Measurements from ENCODE around the gene GALM. TPM values are rescaled to one million over a fixed set of nuclear protein-coding genes. Genes with fewer than 3 reads are reported as not detected.

Gene GALM
- polyA plus RNA-seq, 2 of the 4 experiments (the other 2 are of a cell fraction): 33.4 to 34.2 TPM

- H3K4me1 ChIP-seq: no peaks in the 10 kb centered on the region
- H3K27ac ChIP-seq: no peak overlapping the region
- no peak overlapping the region for H3K4me2 ChIP-seq
- POLR2A ChIA-PET: interaction anchor here (0.7 kb wide), 1 partner anchor 9 kb away, joined by 4 read pairs; no protein-coding TSS in a partner anchor
- CTCF ChIA-PET: interaction anchor here (1.0 to 1.5 kb wide), 3 partner anchors 13 to 127 kb away, joined by 3 to 4 read pairs (median 4); no protein-coding TSS in a partner anchor
- TF ChIP-seq EHF (CRISPR knock-in tag; IDR thresholded peaks at IDR 0.05): no peak
- no peak for TF ChIP-seq EHMT2 (IDR thresholded peaks at IDR 0.05; ENCODE audit: low read depth)
- TF ChIP-seq SREBF2 (IDR thresholded peaks at IDR 0.05): no peak
- TF ChIP-seq FOSB (CRISPR knock-in tag; IDR thresholded peaks at IDR 0.05): no peak
- WGBS (ENCODE audit: missing lambda C conversion rate): 85% methylated on average over 12 of the region's 12 CpGs
- no peak for DNase-seq (ENCODE audit: low read depth in 1 of 2, low spot score in 1 of 2)
- peak in 1 of 2 experiments; percentile 32; a peak in 3 of 6 replicates for ATAC-seq
- FAIRE-seq: no peak
- no peak overlapping the region for H3K4me3 ChIP-seq
- H3K9me3 ChIP-seq: no peaks in the 10 kb centered on the region
These were observed 43.1 kb downstream of the GALM start for GRCh38 chr2:38708900-38709566.

DNA sequence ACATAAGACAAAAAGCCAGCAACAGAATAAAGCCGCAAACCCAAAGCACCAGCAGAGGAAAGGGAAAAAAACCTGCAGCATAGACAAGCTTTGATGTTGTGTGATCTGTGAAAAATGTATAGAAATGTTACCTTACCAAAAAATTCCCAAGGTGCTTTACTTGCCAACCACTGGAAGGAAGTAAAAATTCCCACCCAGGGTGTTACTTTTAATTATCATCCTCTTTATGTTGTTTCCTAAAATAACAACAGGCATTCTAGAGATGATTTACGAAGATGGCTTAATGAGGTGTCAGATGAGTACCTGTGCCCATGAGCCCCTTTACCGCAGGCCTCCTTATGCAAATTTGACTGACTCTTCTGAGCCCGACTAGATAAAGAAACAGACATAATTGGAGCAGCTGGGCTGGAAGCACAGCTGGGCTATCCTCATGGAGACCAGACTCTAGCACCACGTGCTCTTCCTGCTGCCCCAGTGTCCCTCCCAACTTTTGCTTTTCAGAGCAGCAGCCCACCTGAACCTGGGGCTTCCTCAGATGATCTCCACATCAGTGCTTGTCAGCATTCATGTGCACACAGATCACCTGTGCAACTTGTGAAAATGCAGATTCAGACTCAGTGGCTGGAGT lies 43.8 kb downstream of the GALM start:
- TF ChIP-seq BCL3 (IDR thresholded peaks at IDR 0.05): no peak
- Histone ChIP-seq H3K4me1 (no peaks in the 10 kb centered on the region), H3K4me3 (no peak overlapping the region), H3K4me2 (no peak overlapping the region), H3K9me3 (no peaks in the 10 kb centered on the region), H3K27ac (no peak overlapping the region)
- ChIA-PET CTCF (interaction anchor here (1.5 to 1.7 kb wide), 2 partner anchors 106 to 127 kb away, joined by 4 to 7 read pairs; no protein-coding TSS in a partner anchor), POLR2A (no interaction called here)
- ATAC-seq: no peak
- no peak for DNase-seq (ENCODE audit: low read depth in 1 of 2, low spot score in 1 of 2)
- FAIRE-seq: no peak
- WGBS (ENCODE audit: missing lambda C conversion rate): 85% methylated on average over 5 of the region's 5 CpGs

DNA sequence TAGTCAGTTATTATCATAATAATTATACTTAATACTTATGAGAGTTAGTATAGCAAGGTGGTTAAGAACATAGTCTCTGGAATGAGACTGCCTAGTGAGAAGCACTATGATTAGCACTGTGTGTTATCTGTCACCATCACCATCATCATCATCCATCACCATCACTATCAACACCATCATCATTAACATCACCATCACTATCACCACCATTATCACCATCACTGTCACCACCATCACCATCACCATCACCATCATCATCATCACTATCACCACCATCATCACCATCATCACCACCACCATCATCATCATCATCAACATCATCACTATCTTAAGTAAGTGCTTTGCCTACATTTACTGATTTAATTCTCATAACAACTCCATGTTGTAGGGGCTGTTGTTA lies 45.6 kb downstream of the GALM start:
- Histone ChIP-seq H3K4me1 (peaks cover 14% of the 10 kb centered on the region), H3K9me3 (no peaks in the 10 kb centered on the region), H3K4me3 (no peak overlapping the region), H3K4me2 (no peak overlapping the region), H3K27ac (no peak overlapping the region)
- POLR2A ChIA-PET: no interaction called here
- TF ChIP-seq KDM5A (IDR thresholded peaks at IDR 0.05): no peak
- no peak for TF ChIP-seq MAZ (IDR thresholded peaks at IDR 0.05; ENCODE audit: borderline replicate concordance, low read depth, low read length)
- no peak for TF ChIP-seq HOXB5 (CRISPR knock-in tag; IDR thresholded peaks at IDR 0.05)
- TF ChIP-seq RCOR1 (IDR thresholded peaks at IDR 0.05; ENCODE audit: low read depth, low read length): no peak
- no peak for TF ChIP-seq HEYL (CRISPR knock-in tag; IDR thresholded peaks at IDR 0.05)
- no peak for TF ChIP-seq PBX3 (IDR thresholded peaks at IDR 0.05)
- TF ChIP-seq SREBF2 (IDR thresholded peaks at IDR 0.05): no peak
- no peak for TF ChIP-seq KDM1A (IDR thresholded peaks at IDR 0.05; ENCODE audit: low read depth)
- FAIRE-seq (no peak), DNase-seq (ENCODE audit: low read depth in 1 of 2, low spot score in 1 of 2) (no peak), ATAC-seq (no peak)
- CTCF ChIA-PET: interaction anchor here (1.3 kb wide), 1 partner anchor 13 kb away, joined by 3 read pairs; no protein-coding TSS in a partner anchor

- no peak for ATAC-seq
- Histone ChIP-seq H3K27ac (no peak overlapping the region; a peak in 1 of 6 replicates), H3K4me2 (no peak overlapping the region), H3K4me3 (no peak overlapping the region), H3K4me1 (peaks cover 19% of the 10 kb centered on the region), H3K9me3 (no peaks in the 10 kb centered on the region)
- no peak for DNase-seq (ENCODE audit: low read depth in 1 of 2, low spot score in 1 of 2)
- TF ChIP-seq HEYL (CRISPR knock-in tag; IDR thresholded peaks at IDR 0.05) (no peak), RFX5 (IDR thresholded peaks at IDR 0.05) (no peak), HOXB5 (CRISPR knock-in tag; IDR thresholded peaks at IDR 0.05) (no peak), HDAC2 (IDR thresholded peaks at IDR 0.05) (no peak), GATA3 (IDR thresholded peaks at IDR 0.05; ENCODE audit: borderline replicate concordance) (no peak), TP53 (CRISPR knock-in tag; IDR thresholded peaks at IDR 0.05) (no peak), POLR2A (IDR thresholded peaks at IDR 0.05; ENCODE audit: low read length) (no peak), HES2 (IDR thresholded peaks at IDR 0.05) (no peak)
- TF ChIP-seq, protein P1, sequence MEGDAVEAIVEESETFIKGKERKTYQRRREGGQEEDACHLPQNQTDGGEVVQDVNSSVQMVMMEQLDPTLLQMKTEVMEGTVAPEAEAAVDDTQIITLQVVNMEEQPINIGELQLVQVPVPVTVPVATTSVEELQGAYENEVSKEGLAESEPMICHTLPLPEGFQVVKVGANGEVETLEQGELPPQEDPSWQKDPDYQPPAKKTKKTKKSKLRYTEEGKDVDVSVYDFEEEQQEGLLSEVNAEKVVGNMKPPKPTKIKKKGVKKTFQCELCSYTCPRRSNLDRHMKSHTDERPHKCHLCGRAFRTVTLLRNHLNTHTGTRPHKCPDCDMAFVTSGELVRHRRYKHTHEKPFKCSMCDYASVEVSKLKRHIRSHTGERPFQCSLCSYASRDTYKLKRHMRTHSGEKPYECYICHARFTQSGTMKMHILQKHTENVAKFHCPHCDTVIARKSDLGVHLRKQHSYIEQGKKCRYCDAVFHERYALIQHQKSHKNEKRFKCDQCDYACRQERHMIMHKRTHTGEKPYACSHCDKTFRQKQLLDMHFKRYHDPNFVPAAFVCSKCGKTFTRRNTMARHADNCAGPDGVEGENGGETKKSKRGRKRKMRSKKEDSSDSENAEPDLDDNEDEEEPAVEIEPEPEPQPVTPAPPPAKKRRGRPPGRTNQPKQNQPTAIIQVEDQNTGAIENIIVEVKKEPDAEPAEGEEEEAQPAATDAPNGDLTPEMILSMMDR (IDR thresholded peaks at IDR 0.05): no peak
- TF ChIP-seq, protein P2, sequence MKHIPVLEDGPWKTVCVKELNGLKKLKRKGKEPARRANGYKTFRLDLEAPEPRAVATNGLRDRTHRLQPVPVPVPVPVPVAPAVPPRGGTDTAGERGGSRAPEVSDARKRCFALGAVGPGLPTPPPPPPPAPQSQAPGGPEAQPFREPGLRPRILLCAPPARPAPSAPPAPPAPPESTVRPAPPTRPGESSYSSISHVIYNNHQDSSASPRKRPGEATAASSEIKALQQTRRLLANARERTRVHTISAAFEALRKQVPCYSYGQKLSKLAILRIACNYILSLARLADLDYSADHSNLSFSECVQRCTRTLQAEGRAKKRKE (CRISPR knock-in tag; IDR thresholded peaks at IDR 0.05; ENCODE audit: low read depth): no peak
- ChIA-PET POLR2A (interaction anchor here (1.2 kb wide), 1 partner anchor 11 kb away, joined by 5 read pairs; no protein-coding TSS in a partner anchor), CTCF (interaction anchor here (1.7 to 2.1 kb wide), 4 partner anchors 9 to 131 kb away, joined by 6 to 8 read pairs (median 6); partner anchors contain the start of gene HNRNPLL)
- 92% methylated on average over 7 of the region's 7 CpGs for WGBS (ENCODE audit: missing lambda C conversion rate)
- FAIRE-seq: no peak
These were observed 46.5 kb downstream of the GALM start for GRCh38 chr2:38712413-38712812.
